ENCODE measurements around the gene IGF1R.

The IGF1R gene

DNA sequence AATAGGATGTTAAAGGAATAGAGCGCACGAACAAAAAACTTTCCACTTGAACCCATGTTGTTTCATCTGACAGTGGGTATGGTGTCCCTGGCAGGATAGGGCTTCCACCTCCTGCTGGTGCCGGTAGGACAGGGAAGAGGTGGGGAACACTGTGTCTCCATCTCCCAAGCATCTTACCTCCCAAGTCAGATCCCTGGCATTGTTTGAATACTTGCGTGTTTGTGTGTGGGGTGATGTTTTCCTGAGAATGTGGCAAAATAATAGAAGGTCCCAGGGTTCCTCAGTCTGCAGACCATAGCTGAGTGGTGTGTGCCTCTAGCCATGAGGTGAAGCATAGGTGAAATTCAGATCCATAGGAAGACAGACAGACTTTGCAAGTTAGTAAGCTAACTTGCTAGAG, 119.4 kb downstream of the IGF1R start:
- Histone ChIP-seq H3K4me1 (ENCODE audit: low read length) (peaks cover 12% of the 10 kb centered on the region), H4K20me1 (ENCODE audit: insufficient read depth, low read length) (peaks cover 16% of the 10 kb centered on the region), H3K9me3 (ENCODE audit: insufficient read depth, low read length) (no peaks in the 10 kb centered on the region), H3K36me3 (replicated peaks; ENCODE audit: low read depth, low read length) (no peaks in the 10 kb centered on the region), H2AFZ (ENCODE audit: low read depth, low read length) (no peak overlapping the region), H3K79me2 (ENCODE audit: low read length) (peaks cover 4% of the 10 kb centered on the region; the same call in 1 of the 2 replicates), H3K9ac (ENCODE audit: low read length) (no peak overlapping the region), H3K4me3 (ENCODE audit: low read length) (no peak overlapping the region), H3K27ac (ENCODE audit: low read length) (no peak overlapping the region), H3K4me2 (ENCODE audit: low read length) (no peak overlapping the region), H3K27me3 (ENCODE audit: low read depth, low read length) (peaks cover 8% of the 10 kb centered on the region; the same call in 1 of the 2 replicates)
- TF ChIP-seq, protein P1, sequence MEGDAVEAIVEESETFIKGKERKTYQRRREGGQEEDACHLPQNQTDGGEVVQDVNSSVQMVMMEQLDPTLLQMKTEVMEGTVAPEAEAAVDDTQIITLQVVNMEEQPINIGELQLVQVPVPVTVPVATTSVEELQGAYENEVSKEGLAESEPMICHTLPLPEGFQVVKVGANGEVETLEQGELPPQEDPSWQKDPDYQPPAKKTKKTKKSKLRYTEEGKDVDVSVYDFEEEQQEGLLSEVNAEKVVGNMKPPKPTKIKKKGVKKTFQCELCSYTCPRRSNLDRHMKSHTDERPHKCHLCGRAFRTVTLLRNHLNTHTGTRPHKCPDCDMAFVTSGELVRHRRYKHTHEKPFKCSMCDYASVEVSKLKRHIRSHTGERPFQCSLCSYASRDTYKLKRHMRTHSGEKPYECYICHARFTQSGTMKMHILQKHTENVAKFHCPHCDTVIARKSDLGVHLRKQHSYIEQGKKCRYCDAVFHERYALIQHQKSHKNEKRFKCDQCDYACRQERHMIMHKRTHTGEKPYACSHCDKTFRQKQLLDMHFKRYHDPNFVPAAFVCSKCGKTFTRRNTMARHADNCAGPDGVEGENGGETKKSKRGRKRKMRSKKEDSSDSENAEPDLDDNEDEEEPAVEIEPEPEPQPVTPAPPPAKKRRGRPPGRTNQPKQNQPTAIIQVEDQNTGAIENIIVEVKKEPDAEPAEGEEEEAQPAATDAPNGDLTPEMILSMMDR (IDR thresholded peaks at IDR 0.05; ENCODE audit: low read depth, low read length), result no peak
- no peak for TF ChIP-seq EZH2phosphoT487 (IDR thresholded peaks at IDR 0.05; ENCODE audit: low read depth)

GRCh38 chr15:98769867-98770266, 121.5 kb downstream of the IGF1R start:
- H4K20me1 ChIP-seq (ENCODE audit: insufficient read depth, low read length), result peaks cover 23% of the 10 kb centered on the region
- no peaks in the 10 kb centered on the region for H3K9me3 ChIP-seq (ENCODE audit: insufficient read depth, low read length)
- peaks cover 18% of the 10 kb centered on the region for H3K4me1 ChIP-seq (ENCODE audit: low read length)
- H3K27ac ChIP-seq (ENCODE audit: low read length), result no peak overlapping the region
- H3K4me2 ChIP-seq (ENCODE audit: low read length), result no peak overlapping the region
- no peak overlapping the region for H3K9ac ChIP-seq (ENCODE audit: low read length)
- no peak overlapping the region for H3K4me3 ChIP-seq (ENCODE audit: low read length)
- peaks cover 3% of the 10 kb centered on the region; the same call in 1 of the 2 replicates for H3K79me2 ChIP-seq (ENCODE audit: low read length)
- H3K27me3 ChIP-seq (ENCODE audit: low read depth, low read length), result peaks cover 16% of the 10 kb centered on the region
- H2AFZ ChIP-seq (ENCODE audit: low read depth, low read length), result no peak overlapping the region
- no peaks in the 10 kb centered on the region for H3K36me3 ChIP-seq (replicated peaks; ENCODE audit: low read depth, low read length)
- TF ChIP-seq, protein P1 (IDR thresholded peaks at IDR 0.05; ENCODE audit: low read depth, low read length), result no peak
- TF ChIP-seq EZH2phosphoT487 (IDR thresholded peaks at IDR 0.05; ENCODE audit: low read depth), result no peak

GRCh38 chr15:98770984-98771383, 122.6 kb downstream of the IGF1R start:
- H3K79me2 ChIP-seq (ENCODE audit: low read length), result peaks cover 6% of the 10 kb centered on the region; the same call in 1 of the 2 replicates
- H4K20me1 ChIP-seq (ENCODE audit: insufficient read depth, low read length), result peaks cover 24% of the 10 kb centered on the region; the same call in 1 of the 2 replicates
- H3K4me1 ChIP-seq (ENCODE audit: low read length), result peaks cover 18% of the 10 kb centered on the region

GRCh38 chr15:98771541-98771940, 123.2 kb downstream of the IGF1R start:
- peaks cover 6% of the 10 kb centered on the region; the same call in 1 of the 2 replicates for H3K79me2 ChIP-seq (ENCODE audit: low read length)
- H3K4me1 ChIP-seq (ENCODE audit: low read length), result peaks cover 20% of the 10 kb centered on the region
- peaks cover 26% of the 10 kb centered on the region; the same call in 1 of the 2 replicates for H4K20me1 ChIP-seq (ENCODE audit: insufficient read depth, low read length)
- no peak overlapping the region for H3K4me3 ChIP-seq (ENCODE audit: low read length)
- H3K4me2 ChIP-seq (ENCODE audit: low read length), result peak overlapping the region; percentile 36
- H3K27ac ChIP-seq (ENCODE audit: low read length), result no peak overlapping the region
- H3K9ac ChIP-seq (ENCODE audit: low read length), result no peak overlapping the region
- no peaks in the 10 kb centered on the region for H3K36me3 ChIP-seq (replicated peaks; ENCODE audit: low read depth, low read length)
- H3K9me3 ChIP-seq (ENCODE audit: insufficient read depth, low read length), result no peaks in the 10 kb centered on the region
- H2AFZ ChIP-seq (ENCODE audit: low read depth, low read length), result no peak overlapping the region
- H3K27me3 ChIP-seq (ENCODE audit: low read depth, low read length), result peaks cover 16% of the 10 kb centered on the region
- TF ChIP-seq EZH2phosphoT487 (IDR thresholded peaks at IDR 0.05; ENCODE audit: low read depth), result no peak
- TF ChIP-seq, protein P1 (IDR thresholded peaks at IDR 0.05; ENCODE audit: low read depth, low read length), result peak; percentile 33; the same call in 1 of the 2 replicates

More at GRCh38 chr15:98770984-98771383, 122.6 kb downstream of the IGF1R start:
- Histone ChIP-seq H3K4me2 (ENCODE audit: low read length) (peak overlapping the region; percentile 36), H3K4me3 (ENCODE audit: low read length) (no peak overlapping the region), H3K27ac (ENCODE audit: low read length) (no peak overlapping the region), H2AFZ (ENCODE audit: low read depth, low read length) (no peak overlapping the region), H3K36me3 (replicated peaks; ENCODE audit: low read depth, low read length) (no peaks in the 10 kb centered on the region), H3K27me3 (ENCODE audit: low read depth, low read length) (peaks cover 16% of the 10 kb centered on the region), H3K9me3 (ENCODE audit: insufficient read depth, low read length) (no peaks in the 10 kb centered on the region), H3K9ac (ENCODE audit: low read length) (no peak overlapping the region)
- TF ChIP-seq EZH2phosphoT487 (IDR thresholded peaks at IDR 0.05; ENCODE audit: low read depth), result no peak
- TF ChIP-seq, protein P1 (IDR thresholded peaks at IDR 0.05; ENCODE audit: low read depth, low read length), result no peak
